GM21367 (cell line): ENCODE results near the gene ANO5.

Source experiments
- ATAC-seq: cut with Tn5 transposase; IDR thresholded peaks from one replicate; pipeline ENCODE4 v1.9.1; 2021; ENCODE audit not compliant: unreplicated experiment

ANO5 gene

DNA sequence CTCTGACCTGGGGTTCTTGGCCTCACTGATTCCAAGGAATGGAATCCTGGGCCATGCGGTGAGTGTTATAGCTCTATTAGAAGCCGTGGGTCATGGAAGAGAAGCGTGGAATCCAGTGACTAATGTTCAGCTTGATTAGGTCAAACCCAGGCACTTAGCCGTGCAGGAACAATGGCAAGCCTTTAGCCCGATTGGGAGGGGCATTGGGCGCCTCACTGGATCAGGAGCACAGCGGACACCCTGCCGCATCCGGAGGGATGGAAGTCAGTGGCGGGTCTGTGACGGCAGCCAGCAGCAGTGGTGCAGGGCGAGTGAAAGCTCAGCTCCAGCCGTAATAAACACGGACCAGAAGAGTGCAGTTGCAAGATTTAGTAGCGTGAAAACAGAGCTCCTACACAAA, 124.8 kb downstream of the ANO5 start:
- no peak for ATAC-seq

DNA sequence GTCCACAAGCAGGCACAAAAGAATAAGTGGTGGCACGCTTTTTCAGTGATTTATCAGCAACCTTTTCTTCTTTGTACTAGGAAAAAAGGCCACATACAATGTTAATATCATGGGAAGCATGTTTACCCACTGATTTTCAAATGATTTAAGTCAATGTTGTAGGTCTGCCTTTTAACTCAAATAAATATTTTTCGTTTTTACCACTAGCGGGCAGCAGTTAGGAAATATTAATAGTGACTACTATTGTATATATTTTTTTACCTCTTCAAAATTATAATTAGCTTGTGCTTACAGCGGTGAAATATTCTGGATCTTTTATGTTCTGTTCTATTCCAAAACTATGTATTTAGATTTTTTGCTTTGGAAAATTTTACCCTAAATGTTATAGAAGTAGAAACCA, 138.9 kb downstream of the ANO5 start:
- ATAC-seq: no peak
